ENCODE data around the gene ARL16.
A peak's percentile ranks its signal among the peaks of the same experiment; 100 is the strongest.

Gene ARL16

DNA sequence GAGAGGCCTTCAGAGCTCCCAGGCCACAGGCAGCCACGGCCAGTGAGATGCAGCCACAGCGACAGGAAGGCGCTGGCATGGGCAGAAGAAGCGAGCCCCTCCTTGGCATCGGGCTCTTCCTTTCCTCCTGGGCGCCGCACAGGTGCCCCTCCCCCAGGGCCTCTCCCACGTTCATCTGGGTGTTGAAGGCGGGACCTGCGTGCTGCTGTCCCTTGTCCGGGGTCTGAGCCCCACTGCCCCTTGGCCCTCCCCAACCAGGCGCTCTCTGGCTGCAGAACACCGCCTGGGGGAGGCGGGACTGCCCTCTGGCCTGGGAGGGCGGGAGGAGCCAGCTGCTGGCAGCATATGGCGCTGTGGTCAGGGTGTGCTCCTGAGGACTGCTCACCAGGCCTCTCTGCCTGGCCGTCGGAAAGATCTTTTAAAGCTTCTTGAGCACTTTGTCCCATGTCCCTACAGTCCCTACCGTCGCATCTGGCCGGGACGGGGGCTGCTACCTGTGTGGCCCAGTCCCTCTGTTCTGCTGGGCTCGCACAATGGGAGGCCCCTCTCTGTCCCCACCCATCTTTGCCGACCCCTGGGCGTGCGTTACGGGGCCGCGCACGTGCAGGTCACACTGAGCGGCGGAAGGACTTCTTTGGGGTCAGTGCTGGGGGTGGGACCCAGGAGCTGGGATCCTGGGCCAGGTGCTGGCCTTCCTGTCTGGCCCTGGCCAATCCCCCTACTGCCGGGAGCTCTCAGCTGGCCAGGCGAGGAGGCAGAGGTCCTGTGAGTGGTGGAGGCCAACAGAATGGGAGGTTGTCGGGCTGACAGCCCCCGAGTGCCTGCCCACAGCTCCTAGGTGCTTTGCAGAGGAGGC is 30.2 kb upstream of the ARL16 start:
- WGBS = 85% methylated on average over 35 of the region's 36 CpGs
- DNase-seq = no peak
- Histone ChIP-seq H3K4me3 (ENCODE audit: insufficient read depth in 1 of 2, low read depth in 1 of 2, low read length in 2 of 2) (peak overlapping the region in 1 of 2 experiments; percentile 80), H3K36me3 (ENCODE audit: control insufficient read depth in 1 of 2, insufficient read depth in 2 of 2, low read depth in 1 of 2, low read length in 2 of 2) (peaks cover 0 to 42% of the 10 kb centered on the region in 2 experiments), H3K4me2 (ENCODE audit: low read length, poor library complexity, severe bottlenecking) (no peak overlapping the region), H4K91ac (ENCODE audit: low read length) (peak overlapping the region; percentile 54), H4K8ac (ENCODE audit: low read length) (no peak overlapping the region), H2BK15ac (ENCODE audit: low read depth, poor library complexity, severe bottlenecking) (no peak overlapping the region), H3K18ac (ENCODE audit: low read depth in 1 of 2, low read length in 2 of 2) (no peak overlapping the region), H3K27ac (ENCODE audit: low read length, poor library complexity, severe bottlenecking) (no peak overlapping the region), H3K14ac (ENCODE audit: low read length in 2 of 2) (no peak overlapping the region), H2BK120ac (ENCODE audit: low read depth, low read length) (no peak overlapping the region), H3K23ac (ENCODE audit: low read length in 2 of 2) (no peak overlapping the region), H3K27me3 (ENCODE audit: control insufficient read depth in 1 of 2, insufficient read depth in 1 of 2, low read length in 2 of 2) (no peaks in the 10 kb centered on the region), H2AK5ac (ENCODE audit: low read length, severe bottlenecking) (no peak overlapping the region), H3K4me1 (ENCODE audit: control insufficient read depth, insufficient read depth, low read depth, low read length) (peaks cover 33% of the 10 kb centered on the region), H2BK5ac (ENCODE audit: low read depth, low read length, poor library complexity, severe bottlenecking) (no peak overlapping the region), H3K9ac (ENCODE audit: low read length) (peak overlapping the region; percentile 76), H3K79me1 (replicated peaks; ENCODE audit: low read length, poor library complexity, severe bottlenecking) (peaks cover 12% of the 10 kb centered on the region), H3K4ac (ENCODE audit: low read depth in 1 of 2, low read length in 2 of 2) (no peak overlapping the region), H3K9me3 (ENCODE audit: control insufficient read depth, low read length) (no peaks in the 10 kb centered on the region), H2BK12ac (ENCODE audit: low read length in 2 of 2) (peak overlapping the region in 1 of 2 experiments; percentile 19), H2AFZ (ENCODE audit: low read depth, low read length) (no peak overlapping the region)

DNA sequence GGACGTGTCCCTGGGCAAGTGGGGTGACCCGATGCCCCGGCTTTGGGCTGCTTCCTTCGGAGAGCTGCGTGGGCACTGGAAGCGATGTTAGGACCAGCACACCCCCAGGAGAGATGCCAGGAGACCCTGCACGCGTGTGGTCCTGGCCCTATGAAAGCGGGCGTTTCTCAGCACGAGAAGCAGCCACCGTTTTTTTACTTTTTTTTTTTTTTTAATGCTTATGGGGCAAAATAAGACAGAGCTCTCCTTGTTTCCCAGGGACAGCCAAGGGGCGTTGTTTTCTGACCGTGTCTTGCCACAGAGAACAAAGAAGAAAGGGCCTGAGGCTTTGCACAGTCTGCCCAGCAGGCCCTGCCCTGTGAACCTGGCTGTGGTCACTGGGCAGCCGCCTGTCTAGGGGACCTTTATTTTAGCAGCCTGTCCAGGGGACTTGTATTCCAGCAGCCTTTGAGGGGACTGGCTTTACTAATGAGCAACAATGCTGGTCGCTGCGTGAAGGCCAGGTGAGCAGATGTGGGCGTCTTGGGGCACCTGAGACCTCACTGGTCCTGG is 29.5 kb upstream of the ARL16 start:
- no peak overlapping the region for H2BK5ac ChIP-seq (ENCODE audit: low read depth, low read length, poor library complexity, severe bottlenecking)
- no peak overlapping the region for H4K91ac ChIP-seq (ENCODE audit: low read length)
- H4K8ac ChIP-seq (ENCODE audit: low read length) = no peak overlapping the region
- peaks cover 4 to 45% of the 10 kb centered on the region in 2 experiments for H3K36me3 ChIP-seq (ENCODE audit: control insufficient read depth in 1 of 2, insufficient read depth in 2 of 2, low read depth in 1 of 2, low read length in 2 of 2)
- no peak overlapping the region for H2AK5ac ChIP-seq (ENCODE audit: low read length, severe bottlenecking)
- no peak overlapping the region for H2BK15ac ChIP-seq (ENCODE audit: low read depth, poor library complexity, severe bottlenecking)
- H3K4ac ChIP-seq (ENCODE audit: low read depth in 1 of 2, low read length in 2 of 2) = no peak overlapping the region
- H3K14ac ChIP-seq (ENCODE audit: low read length in 2 of 2) = no peak overlapping the region
- peaks cover 33% of the 10 kb centered on the region for H3K4me1 ChIP-seq (ENCODE audit: control insufficient read depth, insufficient read depth, low read depth, low read length)
- no peak overlapping the region for H3K27ac ChIP-seq (ENCODE audit: low read length, poor library complexity, severe bottlenecking)
- H2AFZ ChIP-seq (ENCODE audit: low read depth, low read length) = no peak overlapping the region
- peak overlapping the region; percentile 76 for H3K9ac ChIP-seq (ENCODE audit: low read length)
- H3K4me3 ChIP-seq (ENCODE audit: insufficient read depth in 1 of 2, low read depth in 1 of 2, low read length in 2 of 2) = peak overlapping the region in 1 of 2 experiments; percentile 80
- H3K27me3 ChIP-seq (ENCODE audit: control insufficient read depth in 1 of 2, insufficient read depth in 1 of 2, low read length in 2 of 2) = no peaks in the 10 kb centered on the region
- no peaks in the 10 kb centered on the region for H3K9me3 ChIP-seq (ENCODE audit: control insufficient read depth, low read length)
- DNase-seq = no peak
- H3K79me1 ChIP-seq (replicated peaks; ENCODE audit: low read length, poor library complexity, severe bottlenecking) = peaks cover 13% of the 10 kb centered on the region
- H3K18ac ChIP-seq (ENCODE audit: low read depth in 1 of 2, low read length in 2 of 2) = no peak overlapping the region
- H3K23ac ChIP-seq (ENCODE audit: low read length in 2 of 2) = no peak overlapping the region
- no peak overlapping the region for H2BK120ac ChIP-seq (ENCODE audit: low read depth, low read length)
- 61% methylated on average over 18 of the region's 18 CpGs for WGBS
- H3K4me2 ChIP-seq (ENCODE audit: low read length, poor library complexity, severe bottlenecking) = peak overlapping the region; percentile 88
- no peak overlapping the region for H2BK12ac ChIP-seq (ENCODE audit: low read length in 2 of 2)

DNA sequence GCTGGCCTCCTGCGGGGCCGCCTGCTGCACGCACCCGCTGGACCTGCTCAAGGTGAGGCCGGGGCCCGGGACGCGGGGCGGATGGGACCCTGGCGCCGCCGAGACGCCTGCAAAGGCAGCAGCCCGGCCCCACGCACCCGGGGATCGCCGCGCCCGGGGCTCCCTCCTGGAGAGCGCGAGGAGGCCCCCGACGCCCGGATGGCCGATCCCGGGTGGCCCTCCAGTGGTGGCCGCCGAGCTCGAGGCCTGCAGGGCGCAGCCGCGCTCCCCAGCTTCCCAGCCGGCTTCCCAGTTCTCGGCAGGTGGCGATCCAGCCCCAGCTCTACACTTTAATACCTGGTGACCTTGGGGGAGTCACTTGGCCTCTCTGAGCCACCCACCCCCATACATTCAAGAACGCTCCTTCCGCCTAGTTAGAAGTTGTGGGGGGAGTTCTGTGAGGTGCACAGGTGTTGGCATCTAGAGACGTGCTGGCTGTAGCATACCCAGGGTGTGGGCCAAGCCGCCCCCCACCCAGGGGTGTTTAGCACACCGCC is 28.9 kb upstream of the ARL16 start:
- Histone ChIP-seq H3K18ac (ENCODE audit: low read depth in 1 of 2, low read length in 2 of 2) (peak overlapping the region in 1 of 2 experiments; percentile 72), H3K9me3 (ENCODE audit: control insufficient read depth, low read length) (no peaks in the 10 kb centered on the region), H3K4ac (ENCODE audit: low read depth in 1 of 2, low read length in 2 of 2) (no peak overlapping the region), H3K9ac (ENCODE audit: low read length) (peak overlapping the region; percentile 76), H3K27ac (ENCODE audit: low read length, poor library complexity, severe bottlenecking) (no peak overlapping the region), H4K8ac (ENCODE audit: low read length) (no peak overlapping the region), H2BK15ac (ENCODE audit: low read depth, poor library complexity, severe bottlenecking) (no peak overlapping the region), H3K4me3 (ENCODE audit: insufficient read depth in 1 of 2, low read depth in 1 of 2, low read length in 2 of 2) (peak overlapping the region; percentile 77 to 80), H2AK5ac (ENCODE audit: low read length, severe bottlenecking) (no peak overlapping the region), H2BK12ac (ENCODE audit: low read length in 2 of 2) (no peak overlapping the region), H3K4me2 (ENCODE audit: low read length, poor library complexity, severe bottlenecking) (peak overlapping the region; percentile 88), H3K36me3 (ENCODE audit: control insufficient read depth in 1 of 2, insufficient read depth in 2 of 2, low read depth in 1 of 2, low read length in 2 of 2) (peaks cover 10 to 45% of the 10 kb centered on the region in 2 experiments), H3K4me1 (ENCODE audit: control insufficient read depth, insufficient read depth, low read depth, low read length) (peaks cover 32% of the 10 kb centered on the region), H2BK5ac (ENCODE audit: low read depth, low read length, poor library complexity, severe bottlenecking) (no peak overlapping the region), H3K14ac (ENCODE audit: low read length in 2 of 2) (peak overlapping the region in 1 of 2 experiments; percentile 64), H4K91ac (ENCODE audit: low read length) (no peak overlapping the region), H3K23ac (ENCODE audit: low read length in 2 of 2) (peak overlapping the region in 1 of 2 experiments; percentile 54), H3K27me3 (ENCODE audit: control insufficient read depth in 1 of 2, insufficient read depth in 1 of 2, low read length in 2 of 2) (no peaks in the 10 kb centered on the region), H2BK120ac (ENCODE audit: low read depth, low read length) (no peak overlapping the region), H3K79me1 (replicated peaks; ENCODE audit: low read length, poor library complexity, severe bottlenecking) (peaks cover 18% of the 10 kb centered on the region), H2AFZ (ENCODE audit: low read depth, low read length) (peak overlapping the region; percentile 97)
- WGBS = 3% methylated on average over 34 of the region's 41 CpGs
- DNase-seq = peak; percentile 37

Measured in mesenchymal stem cell (in vitro differentiated cells and primary cell).